GM18499 (cell line): Measurements from ENCODE around the gene BPIFB1.

Experiments used
- ATAC-seq: cut with Tn5 transposase; IDR thresholded peaks from one replicate; pipeline ENCODE4 v1.9.1; 2021; ENCODE audit warnings: moderate number of reproducible peaks; ENCODE audit not compliant: insufficient read depth, unreplicated experiment

The BPIFB1 gene

GRCh38 chr20:33282991-33283555, at the start of gene BPIFB1:
TSS of gene BPIFB1 (plus strand) at chr20:33283214. CDS start at chr20:33286074, 2,860 bp downstream.
- ATAC-seq, result no peak

GRCh38 chr20:33234050-33234449, 49.0 kb upstream of the BPIFB1 start:
- ATAC-seq, result no peak

- ATAC-seq, result no peak
These were observed 47.3 kb upstream of the BPIFB1 start, which contains the start of gene BPIFA1 for GRCh38 chr20:33235696-33236095. TSS of gene BPIFA1 (plus strand) at chr20:33235996. CDS start at chr20:33237712, 1,716 bp downstream.

- no peak for ATAC-seq
These were observed 46.7 kb upstream of the BPIFB1 start for GRCh38 chr20:33236351-33236750.

- ATAC-seq, result no peak
These were observed 45.0 kb upstream of the BPIFB1 start for GRCh38 chr20:33237989-33238388.

- no peak for ATAC-seq
These were observed 43.6 kb upstream of the BPIFB1 start for GRCh38 chr20:33239418-33239817.

- ATAC-seq, result no peak
These were observed 42.9 kb upstream of the BPIFB1 start for GRCh38 chr20:33239979-33240736.

GRCh38 chr20:33240923-33241322, 42.1 kb upstream of the BPIFB1 start:
- no peak for ATAC-seq

GRCh38 chr20:33242319-33243100, 40.5 kb upstream of the BPIFB1 start:
- ATAC-seq, result no peak

GRCh38 chr20:33246077-33246476, 36.9 kb upstream of the BPIFB1 start:
- ATAC-seq, result no peak

GRCh38 chr20:33249456-33249855, 33.6 kb upstream of the BPIFB1 start:
- no peak for ATAC-seq

- no peak for ATAC-seq
These were observed 32.3 kb upstream of the BPIFB1 start for GRCh38 chr20:33250666-33251065.

- ATAC-seq, result no peak
These were observed 31.5 kb upstream of the BPIFB1 start for GRCh38 chr20:33251496-33251895.

GRCh38 chr20:33252460-33252859, 30.6 kb upstream of the BPIFB1 start:
- no peak for ATAC-seq

- ATAC-seq, result no peak
These were observed 28.0 kb upstream of the BPIFB1 start for GRCh38 chr20:33255005-33255404.

- ATAC-seq, result no peak
These were observed 25.8 kb upstream of the BPIFB1 start for GRCh38 chr20:33257237-33257636.

GRCh38 chr20:33259371-33259770, 23.6 kb upstream of the BPIFB1 start:
- no peak for ATAC-seq

- ATAC-seq, result no peak
These were observed 21.5 kb upstream of the BPIFB1 start for GRCh38 chr20:33261465-33261864.

GRCh38 chr20:33262658-33263065, 20.4 kb upstream of the BPIFB1 start:
- no peak for ATAC-seq

- ATAC-seq, result no peak
These were observed 19.2 kb upstream of the BPIFB1 start for GRCh38 chr20:33263784-33264183.

- ATAC-seq, result no peak
These were observed 15.3 kb upstream of the BPIFB1 start for GRCh38 chr20:33267701-33268100.
